ENCODE data around the gene ITSN1.

Gene ITSN1

DNA sequence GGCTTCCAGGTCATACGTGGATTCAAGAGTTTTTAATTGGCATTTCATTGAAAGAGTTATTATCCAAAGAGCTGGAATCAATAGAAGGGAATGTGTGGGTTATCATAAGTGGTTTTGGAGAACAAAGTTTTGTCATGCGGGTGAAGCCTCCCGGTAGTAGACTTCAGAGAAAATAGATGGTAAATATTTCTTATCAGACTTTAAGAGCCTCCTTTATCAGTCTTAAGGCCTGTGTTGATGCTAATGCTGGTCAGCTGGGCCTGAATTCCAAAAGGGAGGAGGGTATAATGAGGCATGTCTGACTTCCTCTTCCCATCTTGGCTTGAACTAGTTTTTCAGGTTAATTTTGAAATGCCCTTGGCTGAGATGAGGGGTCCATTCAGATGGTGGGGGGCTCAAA, 89.7 kb downstream of the ITSN1 start:
- no peak for DNase-seq (ENCODE audit: low read depth)

DNA sequence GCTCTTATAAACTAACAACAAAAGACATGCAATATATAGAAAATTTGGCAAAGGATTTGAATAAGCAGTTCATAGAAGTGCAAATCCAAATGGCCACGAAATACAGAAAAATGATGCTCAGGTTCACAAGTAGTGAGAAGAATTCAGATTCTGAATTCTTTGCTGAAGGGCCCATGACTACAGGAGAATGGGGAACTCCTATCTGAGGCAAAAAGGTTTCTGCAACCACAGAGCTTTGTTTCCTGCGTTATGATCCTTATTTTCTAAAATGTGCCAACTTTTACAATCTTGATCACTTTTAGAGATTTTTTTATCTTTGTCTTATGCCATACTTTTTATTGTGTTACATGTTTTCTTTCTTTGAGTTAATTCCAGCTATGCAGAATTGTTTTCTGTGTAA, 91.3 kb downstream of the ITSN1 start:
- DNase-seq (ENCODE audit: low read depth), result no peak

DNA sequence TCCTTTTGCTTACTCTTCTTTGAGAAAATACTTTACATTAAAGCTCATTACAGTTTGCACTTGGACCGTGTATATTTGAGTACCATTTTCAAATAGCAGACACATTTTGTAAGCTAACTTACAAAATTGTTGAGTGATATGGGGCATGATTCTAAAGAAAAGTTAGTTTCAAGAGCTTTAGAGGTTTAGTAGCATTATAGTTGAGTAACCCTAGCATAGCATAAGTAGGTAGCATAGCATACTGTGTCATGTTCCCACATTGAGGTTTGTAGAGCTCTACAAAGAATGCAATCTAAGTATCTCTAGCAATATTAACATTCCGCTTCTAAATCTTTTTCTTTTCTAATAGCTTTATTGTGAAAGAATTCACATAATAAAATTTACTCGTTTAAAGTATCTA, 92.0 kb downstream of the ITSN1 start:
- DNase-seq (ENCODE audit: low read depth), result no peak

DNA sequence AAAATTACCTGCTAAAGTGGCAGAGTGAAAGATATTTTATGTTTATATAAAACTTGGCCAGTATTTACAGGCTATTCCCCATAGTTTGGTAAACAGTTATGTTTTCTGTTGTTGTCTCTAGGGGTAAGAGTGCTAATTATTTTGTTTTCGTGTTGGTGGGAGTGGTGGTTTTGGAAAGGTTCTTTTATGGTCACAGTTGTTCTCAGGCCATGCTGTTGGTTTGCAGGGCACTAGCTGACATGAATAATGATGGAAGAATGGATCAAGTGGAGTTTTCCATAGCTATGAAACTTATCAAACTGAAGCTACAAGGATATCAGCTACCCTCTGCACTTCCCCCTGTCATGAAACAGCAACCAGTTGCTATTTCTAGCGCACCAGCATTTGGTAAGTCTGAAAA, 92.5 kb downstream of the ITSN1 start:
- DNase-seq (ENCODE audit: low read depth), result no peak

DNA sequence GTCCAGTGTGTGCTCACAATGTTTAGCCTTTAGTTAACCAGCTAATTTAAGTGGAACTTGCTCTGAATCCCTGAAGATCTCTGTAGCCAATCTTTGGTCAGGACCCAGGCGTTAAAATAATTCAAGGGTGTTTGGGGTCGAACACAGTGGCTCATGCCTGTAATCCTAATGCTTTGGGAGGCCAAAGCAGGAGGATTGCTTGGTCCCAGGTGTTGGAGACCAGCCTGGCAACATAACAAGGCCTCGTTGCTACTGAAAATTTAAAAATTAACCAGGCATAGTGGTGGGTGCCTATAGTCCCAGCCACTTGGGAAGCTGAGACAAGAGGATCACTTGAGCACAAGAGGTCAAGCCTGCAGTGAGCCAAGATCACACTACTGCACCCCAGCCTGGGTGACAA, 94.3 kb downstream of the ITSN1 start:
- no peak for DNase-seq (ENCODE audit: low read depth)

DNA sequence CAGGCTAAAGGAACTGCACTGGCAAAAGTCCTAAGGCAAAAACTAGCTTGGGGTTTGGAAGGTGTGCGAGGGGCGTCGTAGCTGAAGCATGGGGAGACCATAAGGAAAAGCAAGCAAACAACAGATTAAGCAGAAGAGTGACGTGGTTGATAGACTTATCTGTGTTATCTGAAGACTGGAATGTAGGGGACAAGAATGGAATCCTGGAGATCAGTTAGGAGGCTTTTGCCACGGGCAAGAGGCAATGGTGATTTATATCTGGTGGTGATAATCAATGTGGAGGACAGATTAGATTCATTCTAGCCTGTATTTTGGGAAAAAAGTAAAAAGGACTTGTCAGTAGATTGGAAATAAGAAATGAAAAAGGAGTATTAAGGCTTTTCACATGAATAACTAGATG, 97.4 kb downstream of the ITSN1 start:
- DNase-seq (ENCODE audit: low read depth), result no peak

DNA sequence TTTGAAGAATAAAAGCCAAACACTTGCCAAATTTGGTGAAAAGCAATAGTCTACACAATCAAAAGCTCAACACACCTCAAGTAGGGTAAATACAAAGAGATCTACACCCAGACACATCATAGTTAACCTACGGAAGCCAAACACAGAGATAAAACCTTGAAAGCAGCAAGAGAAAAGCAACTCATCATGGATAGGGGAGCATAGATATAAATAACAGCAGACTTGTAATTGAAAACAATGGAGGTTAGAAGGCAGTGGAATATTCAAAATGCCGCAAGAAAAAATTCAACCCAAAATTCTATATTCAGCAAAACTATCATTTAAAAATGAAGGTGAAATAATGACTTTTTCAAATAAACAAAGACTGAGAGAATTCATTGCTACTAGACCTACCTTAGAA, 105.1 kb downstream of the ITSN1 start:
- no peak for DNase-seq (ENCODE audit: low read depth)

DNA sequence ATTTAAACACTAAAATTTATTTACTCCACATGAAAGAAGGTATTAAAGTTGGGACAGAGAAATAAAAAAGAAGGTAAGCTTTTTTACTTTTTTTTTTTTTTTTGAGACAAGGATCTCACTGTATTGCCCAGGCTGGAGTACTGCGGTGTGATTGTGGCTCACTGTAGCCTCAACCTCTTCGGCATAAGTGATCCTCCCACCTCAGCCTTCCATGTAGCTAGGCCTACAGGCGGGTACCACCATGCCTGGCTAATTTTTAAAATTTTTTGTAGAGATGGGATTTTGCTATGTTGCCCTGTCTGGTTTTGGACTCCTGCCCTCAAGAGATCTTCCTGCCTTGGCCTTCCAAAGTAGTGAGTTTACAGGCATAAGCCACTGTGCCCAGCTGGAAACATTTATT, 106.6 kb downstream of the ITSN1 start:
- no peak for DNase-seq (ENCODE audit: low read depth)

DNA sequence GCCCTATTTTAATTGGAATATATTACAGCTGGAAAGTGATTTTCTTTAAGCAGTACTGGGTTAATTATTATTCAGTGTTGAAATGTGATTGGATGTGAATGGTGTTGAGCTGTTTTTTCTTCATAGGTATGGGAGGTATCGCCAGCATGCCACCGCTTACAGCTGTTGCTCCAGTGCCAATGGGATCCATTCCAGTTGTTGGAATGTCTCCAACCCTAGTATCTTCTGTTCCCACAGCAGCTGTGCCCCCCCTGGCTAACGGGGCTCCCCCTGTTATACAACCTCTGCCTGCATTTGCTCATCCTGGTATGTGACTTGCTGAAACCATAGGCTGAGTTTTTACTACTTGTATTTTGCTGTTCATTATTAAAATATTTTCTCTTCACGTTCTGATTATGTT, 107.7 kb downstream of the ITSN1 start:
- no peak for DNase-seq (ENCODE audit: low read depth)

DNA sequence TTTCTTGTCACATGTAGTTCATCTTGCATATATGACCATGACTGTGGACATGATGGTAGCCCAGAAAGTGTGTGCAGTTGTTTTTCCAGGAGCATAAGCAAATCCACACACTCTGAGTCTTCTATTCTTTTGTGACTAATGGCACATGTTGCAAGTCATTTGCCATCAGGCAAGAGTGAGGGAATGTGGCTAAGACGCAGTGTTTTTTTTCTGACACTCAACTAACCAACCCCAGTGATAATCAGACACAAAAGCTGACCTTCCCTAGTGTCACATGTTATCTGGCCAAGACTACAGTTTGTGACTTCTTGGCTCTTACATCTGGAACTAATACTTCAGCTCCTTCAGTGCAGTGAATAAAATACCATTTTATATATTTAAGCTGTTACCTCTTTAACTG, 108.8 kb downstream of the ITSN1 start:
- no peak for DNase-seq (ENCODE audit: low read depth)

DNA sequence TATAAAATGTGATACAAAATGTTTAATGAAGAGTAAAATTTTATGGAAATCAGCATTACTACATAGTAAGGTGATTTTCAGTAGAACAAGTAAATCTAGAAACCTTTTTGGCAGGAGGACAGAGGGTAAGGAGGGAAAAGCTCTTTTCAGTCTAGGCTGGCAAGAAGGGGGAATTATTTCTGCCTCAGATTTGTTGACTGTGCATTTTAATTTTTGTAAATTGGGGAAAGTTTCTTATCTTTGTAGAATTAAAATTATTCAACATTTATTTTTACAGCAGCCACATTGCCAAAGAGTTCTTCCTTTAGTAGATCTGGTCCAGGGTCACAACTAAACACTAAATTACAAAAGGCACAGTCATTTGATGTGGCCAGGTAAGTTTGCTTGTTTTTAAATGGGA, 109.2 kb downstream of the ITSN1 start:
- DNase-seq (ENCODE audit: low read depth), result no peak

DNA sequence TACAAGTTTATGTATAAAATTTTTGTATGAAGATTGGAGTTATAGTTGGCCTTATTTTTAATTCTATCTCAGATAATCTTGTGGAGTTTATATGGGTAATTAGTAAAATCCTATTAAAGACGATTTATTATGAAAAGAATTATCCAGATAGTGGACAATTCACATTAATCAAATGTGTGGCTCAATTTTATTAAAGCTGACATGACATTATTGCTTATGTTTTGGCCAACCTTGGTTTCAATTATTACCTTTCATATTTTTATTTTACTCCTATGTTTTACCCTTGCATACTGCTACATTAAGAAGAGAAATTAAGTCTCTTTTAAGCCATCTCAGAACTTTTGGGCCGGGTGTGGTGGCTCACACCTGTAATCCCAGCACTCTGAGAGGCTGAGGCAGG, 110.0 kb downstream of the ITSN1 start:
- no peak for DNase-seq (ENCODE audit: low read depth)

DNA sequence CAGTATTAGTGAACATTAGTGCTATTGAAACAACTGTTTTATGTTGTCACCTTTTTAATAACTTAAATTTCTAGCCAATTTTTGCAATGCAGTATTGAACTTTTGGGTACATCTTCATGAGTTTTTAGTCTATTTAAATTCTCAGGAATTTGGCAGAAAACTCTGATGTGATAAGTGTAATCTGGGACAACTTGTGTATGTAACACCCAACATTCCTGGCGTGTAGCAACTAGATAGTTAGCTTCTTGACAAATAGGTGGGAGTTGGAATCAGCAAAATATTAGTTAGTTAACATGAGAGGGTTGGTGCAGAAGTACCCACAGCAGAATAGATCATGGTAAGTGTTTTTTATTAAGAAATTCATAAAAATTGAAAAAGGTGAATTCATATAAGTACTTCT, 111.6 kb downstream of the ITSN1 start:
- no peak for DNase-seq (ENCODE audit: low read depth)

DNA sequence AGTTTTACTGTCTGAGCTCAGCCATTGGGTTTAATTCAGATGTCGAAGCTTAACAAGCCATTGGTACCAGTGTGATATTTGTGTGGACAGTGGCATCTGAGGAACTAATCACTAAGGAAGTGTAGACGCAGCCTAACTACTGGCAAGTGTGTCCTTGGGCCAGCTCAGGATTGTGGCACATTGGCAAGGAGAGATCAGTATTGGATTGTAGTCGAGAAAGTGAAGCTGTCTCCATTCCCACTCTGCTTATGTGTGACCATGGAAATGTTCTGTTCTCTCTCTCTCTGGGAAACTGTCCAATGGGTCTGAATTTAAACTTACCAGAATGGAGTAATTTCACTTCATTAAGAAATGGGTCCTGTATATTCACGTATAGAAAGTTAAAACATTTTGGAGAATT, 112.2 kb downstream of the ITSN1 start:
- DNase-seq (ENCODE audit: low read depth), result no peak

DNA sequence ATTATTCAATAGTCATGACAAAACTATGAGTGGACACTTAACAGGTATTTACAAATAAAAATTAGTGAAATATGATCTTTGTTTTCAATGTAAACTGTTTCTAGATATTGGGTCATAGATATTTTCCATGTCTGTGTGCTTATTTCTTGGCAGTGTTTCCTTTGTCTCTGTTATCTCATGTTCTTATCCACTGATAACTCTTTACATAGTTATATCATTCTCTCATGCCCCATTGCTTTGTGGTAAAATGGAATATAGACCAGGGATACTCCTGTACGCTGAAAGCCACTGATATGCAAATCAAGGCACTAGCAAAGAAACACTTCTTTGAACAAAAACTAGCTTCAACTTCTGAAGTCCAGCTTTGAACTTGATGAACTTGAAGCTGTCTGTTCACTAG, 113.1 kb downstream of the ITSN1 start:
- no peak for DNase-seq (ENCODE audit: low read depth)

DNA sequence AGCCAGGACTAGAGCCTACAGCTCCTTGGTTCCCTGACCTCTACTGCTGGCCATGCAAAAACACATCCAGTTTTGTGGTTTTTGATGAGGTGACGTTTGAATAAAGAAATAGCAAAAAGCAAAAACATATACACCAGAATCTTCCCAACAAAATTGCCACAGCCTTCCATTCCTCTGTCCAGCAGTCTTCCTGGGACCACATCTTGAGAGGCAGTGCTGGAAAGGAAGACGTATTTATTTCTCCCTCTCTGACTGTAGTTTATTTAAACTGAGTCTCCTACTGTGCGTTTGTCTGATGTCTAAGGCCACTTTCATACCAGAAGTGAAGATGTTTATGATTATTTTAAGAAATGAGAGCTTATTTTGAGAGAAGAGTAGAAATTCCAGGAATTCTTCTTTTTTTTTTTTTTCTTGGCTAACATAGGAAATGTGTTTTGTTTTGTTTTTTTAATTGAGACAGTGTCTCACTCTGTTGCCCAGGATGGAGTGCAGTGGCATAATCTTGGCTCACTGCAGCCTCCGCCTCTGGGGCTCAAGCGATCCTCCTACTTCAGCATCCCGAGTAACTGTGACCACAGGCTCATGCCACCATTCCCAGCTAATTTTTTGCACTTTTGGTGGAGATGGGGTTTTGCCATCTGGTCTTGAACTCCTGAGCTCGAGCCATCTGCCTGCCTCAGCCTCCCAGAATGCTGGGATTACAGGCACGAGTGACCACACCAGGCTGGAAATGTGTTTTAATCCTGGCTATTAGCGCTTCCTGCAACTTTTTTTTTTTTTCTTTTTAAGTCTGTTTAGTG, 118.5 kb downstream of the ITSN1 start:
- peak; percentile 75 for DNase-seq (ENCODE audit: low read depth)

DNA sequence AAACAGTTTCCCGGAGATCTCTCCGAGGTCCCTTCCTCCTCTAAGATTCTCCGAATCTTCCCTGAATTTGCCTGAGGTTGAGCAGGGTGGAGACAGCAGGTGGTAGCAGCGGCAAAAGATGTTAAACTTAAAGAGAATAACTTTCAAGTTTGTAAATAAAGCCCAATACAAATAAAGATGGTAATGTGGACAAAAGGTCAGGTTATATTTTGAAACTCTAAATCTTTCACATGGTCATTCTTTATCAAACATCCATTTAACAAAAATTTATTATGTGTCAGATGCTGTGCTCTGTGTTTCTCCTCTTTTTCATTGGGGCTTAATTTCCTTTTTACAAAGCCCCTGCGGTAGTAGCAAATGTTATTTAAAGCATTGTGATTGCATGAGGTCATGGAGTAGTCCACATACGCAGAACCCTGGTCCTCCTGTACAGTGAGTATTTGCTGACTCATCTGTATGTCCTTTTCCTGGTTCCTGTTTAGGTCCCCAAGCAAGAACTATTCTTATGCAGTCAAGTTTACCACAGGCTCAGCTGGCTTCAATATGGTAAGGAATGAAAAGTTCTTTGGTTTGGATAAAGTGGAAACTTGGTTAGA, 119.2 kb downstream of the ITSN1 start:
- DNase-seq (ENCODE audit: low read depth), result peak; percentile 85

DNA sequence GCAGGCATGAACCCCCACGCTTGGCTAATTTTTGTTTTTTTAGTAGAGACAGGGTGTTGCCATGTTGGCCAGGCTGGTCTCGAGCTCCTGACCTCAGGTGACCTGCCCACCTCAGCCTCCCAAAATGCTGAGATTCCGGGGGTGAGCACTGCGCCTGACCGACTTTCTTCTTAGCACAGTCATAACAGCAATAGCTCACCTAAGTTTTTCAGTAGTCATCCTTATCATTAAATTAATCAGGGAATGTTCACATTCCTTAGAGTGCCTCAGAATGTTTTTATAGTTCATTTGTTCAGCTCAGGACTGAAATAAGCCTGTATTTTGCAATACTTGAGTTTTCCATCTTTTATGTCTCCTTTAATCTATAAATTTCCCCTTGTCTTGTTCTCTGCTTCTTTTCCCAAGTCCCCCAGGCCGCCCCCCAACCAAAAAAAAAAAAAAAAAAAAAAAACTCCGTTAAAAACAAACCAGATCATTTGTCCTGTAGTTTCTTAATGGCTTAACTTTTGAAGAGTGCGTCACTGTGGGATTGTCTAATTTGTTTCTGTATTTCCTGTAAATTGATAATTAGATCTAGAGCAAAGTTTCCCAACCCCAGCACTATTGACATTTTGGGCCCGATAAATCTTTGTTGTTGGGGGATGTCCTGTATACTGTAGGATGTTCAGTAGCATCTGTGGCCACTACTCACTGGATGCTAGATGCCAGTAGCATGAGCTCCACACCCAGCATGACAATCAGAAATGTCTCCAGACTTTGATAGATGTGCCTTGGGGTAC, 120.7 kb downstream of the ITSN1 start:
- DNase-seq (ENCODE audit: low read depth), result no peak

DNA sequence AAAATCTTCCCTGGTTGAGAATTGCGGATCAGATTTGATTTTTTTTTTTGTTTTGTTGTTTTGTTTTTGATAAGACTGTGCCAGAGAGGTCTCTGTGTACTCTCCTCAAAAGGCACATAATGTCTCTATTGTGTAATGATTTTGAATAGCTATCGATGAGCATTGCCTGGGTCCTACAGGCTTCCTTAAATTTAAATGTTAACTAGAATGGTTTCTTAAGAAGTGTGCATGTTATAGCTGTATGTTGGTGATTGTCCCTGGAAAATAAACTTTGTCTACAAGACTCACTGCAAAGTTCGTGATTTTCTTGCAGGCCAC, 121.2 kb downstream of the ITSN1 start:
- DNase-seq (ENCODE audit: low read depth), result no peak

DNA sequence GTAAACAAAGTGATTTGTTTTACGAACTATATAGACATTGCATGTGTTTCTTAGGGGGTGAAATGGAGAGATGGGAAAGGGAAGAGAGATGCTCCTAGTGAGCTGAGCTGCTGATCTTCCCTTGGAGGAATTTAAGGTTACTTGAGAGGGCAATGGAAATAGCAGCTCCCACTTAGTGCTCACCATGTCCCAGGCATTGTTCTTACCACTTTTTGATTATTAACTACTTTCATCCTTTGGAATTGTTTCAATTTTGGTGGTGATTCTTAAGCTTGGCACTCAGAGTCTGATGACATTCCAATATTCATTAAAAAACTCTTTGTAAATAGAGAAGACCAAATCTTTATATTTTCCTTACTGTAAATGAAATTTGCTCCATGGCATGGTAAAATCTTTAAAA, 124.9 kb downstream of the ITSN1 start:
- DNase-seq (ENCODE audit: low read depth), result no peak

DNA sequence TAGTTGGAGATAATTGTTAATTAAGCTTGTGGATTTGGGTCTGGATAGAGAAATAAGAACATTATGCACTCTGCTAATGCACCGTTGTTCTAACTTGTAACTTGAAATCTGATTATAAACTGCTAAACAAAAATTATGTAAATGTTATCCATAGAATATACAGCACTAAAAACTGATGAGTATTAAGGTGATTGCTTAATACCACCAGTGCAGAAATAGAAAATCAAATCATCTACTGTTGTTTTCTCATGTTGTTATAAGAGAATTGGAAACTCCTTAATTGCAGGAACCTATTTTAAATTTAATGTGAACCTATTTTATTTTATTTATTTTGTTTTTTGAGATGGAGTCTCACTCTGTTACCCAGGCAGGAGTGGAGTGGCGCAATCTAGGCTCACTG, 125.7 kb downstream of the ITSN1 start:
- DNase-seq (ENCODE audit: low read depth), result no peak

DNA sequence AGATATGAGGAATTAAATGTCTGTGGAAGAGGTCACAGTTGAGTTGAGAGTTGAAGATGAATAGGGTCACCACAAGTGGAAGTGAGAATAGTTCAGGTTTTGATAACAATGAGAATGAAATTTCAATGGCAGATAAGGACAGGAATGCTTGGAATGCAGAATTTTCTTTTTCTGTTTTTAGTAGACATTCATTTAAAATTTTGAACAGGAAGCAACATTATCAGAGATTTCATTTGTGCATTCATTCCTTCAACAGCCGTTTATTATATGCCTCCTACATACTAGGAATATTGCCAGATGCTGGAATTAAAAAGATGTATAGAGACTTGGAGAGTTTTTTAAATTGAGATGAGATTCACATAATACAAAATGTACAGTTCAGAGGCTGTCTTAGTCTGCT, 126.8 kb downstream of the ITSN1 start:
- no peak for DNase-seq (ENCODE audit: low read depth)

DNA sequence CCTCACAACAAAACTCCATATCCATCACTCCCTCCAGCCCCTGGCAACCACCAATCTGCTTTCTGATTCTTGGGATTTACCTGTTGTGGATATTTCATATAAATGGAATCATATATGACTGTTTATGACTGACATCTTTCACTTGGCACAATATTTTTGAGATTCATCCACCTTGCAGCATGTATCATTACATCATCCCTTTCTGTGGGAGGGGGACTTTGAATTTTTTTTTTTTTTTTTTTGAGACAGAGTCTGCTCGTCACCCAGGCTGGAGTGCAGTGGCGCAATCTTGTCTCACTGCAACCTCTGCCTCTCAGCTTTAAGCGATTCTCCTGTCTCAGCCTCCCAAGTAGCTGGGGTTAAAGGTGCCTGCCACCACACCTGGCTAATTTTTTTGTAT, 128.2 kb downstream of the ITSN1 start:
- DNase-seq (ENCODE audit: low read depth), result no peak

DNA sequence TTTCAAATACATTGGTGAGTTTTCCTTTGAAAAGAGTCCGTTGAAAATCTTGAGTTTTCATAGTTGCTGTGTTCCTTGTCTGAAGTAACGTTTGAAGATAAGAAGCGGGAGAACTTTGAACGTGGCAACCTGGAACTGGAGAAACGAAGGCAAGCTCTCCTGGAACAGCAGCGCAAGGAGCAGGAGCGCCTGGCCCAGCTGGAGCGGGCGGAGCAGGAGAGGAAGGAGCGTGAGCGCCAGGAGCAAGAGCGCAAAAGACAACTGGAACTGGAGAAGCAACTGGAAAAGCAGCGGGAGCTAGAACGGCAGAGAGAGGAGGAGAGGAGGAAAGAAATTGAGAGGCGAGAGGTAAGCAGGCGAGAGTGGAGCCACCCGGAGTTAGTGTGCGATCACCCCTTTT, 129.7 kb downstream of the ITSN1 start:
- DNase-seq (ENCODE audit: low read depth), result no peak
